ENCODE results near the gene RYR2.

Gene RYR2

GRCh38 chr1:237041795-237042525 lies at the start of gene RYR2:
RYR2 (plus strand) TSS chr1:237042184; CDS start chr1:237042522, 338 bp downstream.
- in situ Hi-C loops (cut with MboI; ENCODE audit: low sequenced_read_pairs): no loop called here

GRCh38 chr1:236992449-236992848 lies 49.5 kb upstream of the RYR2 start:
- in situ Hi-C loops (cut with MboI; ENCODE audit: low sequenced_read_pairs): no loop called here

- in situ Hi-C loops (cut with MboI; ENCODE audit: low sequenced_read_pairs): no loop called here
These were observed 47.5 kb upstream of the RYR2 start for GRCh38 chr1:236994450-236994849.

- in situ Hi-C loops (cut with MboI; ENCODE audit: low sequenced_read_pairs): no loop called here
These were observed 44.6 kb upstream of the RYR2 start for GRCh38 chr1:236997361-236997760.

GRCh38 chr1:236997882-236998281 lies 44.1 kb upstream of the RYR2 start:
- in situ Hi-C loops (cut with MboI; ENCODE audit: low sequenced_read_pairs): no loop called here

- in situ Hi-C loops (cut with MboI; ENCODE audit: low sequenced_read_pairs): no loop called here
These were observed 43.4 kb upstream of the RYR2 start for GRCh38 chr1:236998546-236998945.

- in situ Hi-C loops (cut with MboI; ENCODE audit: low sequenced_read_pairs): no loop called here
These were observed 41.8 kb upstream of the RYR2 start for GRCh38 chr1:237000191-237000590.

- in situ Hi-C loops (cut with MboI; ENCODE audit: low sequenced_read_pairs): no loop called here
These were observed 38.5 kb upstream of the RYR2 start for GRCh38 chr1:237003516-237003915.

GRCh38 chr1:237004116-237004515 lies 37.9 kb upstream of the RYR2 start, which contains the start of gene MT1HL1:
MT1HL1 (minus strand) TSS chr1:237004441; CDS start chr1:237004372, 69 bp downstream.
- in situ Hi-C loops (cut with MboI; ENCODE audit: low sequenced_read_pairs): no loop called here

- in situ Hi-C loops (cut with MboI; ENCODE audit: low sequenced_read_pairs): no loop called here
These were observed 36.3 kb upstream of the RYR2 start for GRCh38 chr1:237005674-237006073.

- in situ Hi-C loops (cut with MboI; ENCODE audit: low sequenced_read_pairs): no loop called here
These were observed 34.7 kb upstream of the RYR2 start for GRCh38 chr1:237007147-237007881.

GRCh38 chr1:237009611-237010010 lies 32.4 kb upstream of the RYR2 start:
- in situ Hi-C loops (cut with MboI; ENCODE audit: low sequenced_read_pairs): no loop called here

- in situ Hi-C loops (cut with MboI; ENCODE audit: low sequenced_read_pairs): no loop called here
These were observed 30.6 kb upstream of the RYR2 start for GRCh38 chr1:237011432-237011831.

GRCh38 chr1:237012361-237012760 lies 29.6 kb upstream of the RYR2 start:
- in situ Hi-C loops (cut with MboI; ENCODE audit: low sequenced_read_pairs): no loop called here

- in situ Hi-C loops (cut with MboI; ENCODE audit: low sequenced_read_pairs): no loop called here
These were observed 29.1 kb upstream of the RYR2 start for GRCh38 chr1:237012788-237013383.

- in situ Hi-C loops (cut with MboI; ENCODE audit: low sequenced_read_pairs): no loop called here
These were observed 28.4 kb upstream of the RYR2 start for GRCh38 chr1:237013608-237014007.

GRCh38 chr1:237016626-237017025 lies 25.4 kb upstream of the RYR2 start:
- in situ Hi-C loops (cut with MboI; ENCODE audit: low sequenced_read_pairs): no loop called here

- in situ Hi-C loops (cut with MboI; ENCODE audit: low sequenced_read_pairs): no loop called here
These were observed 23.1 kb upstream of the RYR2 start for GRCh38 chr1:237018896-237019295.

- in situ Hi-C loops (cut with MboI; ENCODE audit: low sequenced_read_pairs): no loop called here
These were observed 16.5 kb upstream of the RYR2 start for GRCh38 chr1:237025358-237026074.

GRCh38 chr1:237029240-237029639 lies 12.7 kb upstream of the RYR2 start:
- in situ Hi-C loops (cut with MboI; ENCODE audit: low sequenced_read_pairs): no loop called here

GRCh38 chr1:237029850-237030535 lies 12.0 kb upstream of the RYR2 start:
- in situ Hi-C loops (cut with MboI; ENCODE audit: low sequenced_read_pairs): no loop called here

All from HL-60/S4 treated with retinoic acid at 250 ng/mL for 4 days and 3 days (cell line).